SH-SY5Y (cell line): ENCODE data around the gene MRPL36.

Experiments used
- GATA2 ChIP-seq: IDR thresholded peaks from 2 replicates; pipeline ENCODE4 v1.6.1; 2011; ENCODE audit warnings: mild to moderate bottlenecking, low read depth, low read length
- GATA3 ChIP-seq: IDR thresholded peaks from 2 replicates; pipeline ENCODE4 v1.6.1; 2011; ENCODE audit warnings: low read depth, mild to moderate bottlenecking, low read length, moderate library complexity

Gene MRPL36

DNA sequence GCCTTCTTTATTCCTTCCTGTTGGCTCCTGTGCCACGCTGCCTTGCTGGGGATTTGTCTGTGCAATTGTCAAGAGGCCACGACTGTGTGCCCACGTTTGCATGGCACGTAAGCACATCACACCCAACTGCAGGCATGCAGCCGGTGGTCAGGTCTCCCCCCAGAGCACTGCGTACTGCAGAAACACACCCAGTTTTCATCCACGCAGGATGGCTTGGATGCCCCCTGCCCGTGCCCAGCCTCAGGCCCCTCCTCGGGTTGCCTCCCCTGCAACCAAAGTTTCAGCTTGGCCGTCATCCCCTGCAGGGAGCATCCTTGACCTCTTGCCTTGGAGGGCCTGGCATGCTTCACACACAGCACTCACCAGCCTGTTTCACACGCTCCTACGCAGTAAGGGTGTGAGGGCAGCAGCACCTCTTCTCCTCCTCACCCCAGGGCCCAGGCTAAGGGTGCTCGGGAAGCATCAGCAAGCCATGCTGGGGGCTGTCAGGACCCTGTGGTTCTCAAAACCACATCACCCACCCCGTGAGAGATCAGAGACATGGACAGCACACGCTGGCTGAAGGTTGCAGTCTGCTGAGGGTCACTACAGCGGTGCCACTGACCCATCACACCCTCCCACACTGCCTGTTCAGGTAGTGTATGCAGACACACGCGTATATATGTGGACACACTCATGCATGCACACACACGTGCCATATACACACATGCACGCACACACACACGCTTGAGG, 3.1 kb downstream of the MRPL36 start:
- TF ChIP-seq GATA3, result no peak
- no peak for TF ChIP-seq GATA2

DNA sequence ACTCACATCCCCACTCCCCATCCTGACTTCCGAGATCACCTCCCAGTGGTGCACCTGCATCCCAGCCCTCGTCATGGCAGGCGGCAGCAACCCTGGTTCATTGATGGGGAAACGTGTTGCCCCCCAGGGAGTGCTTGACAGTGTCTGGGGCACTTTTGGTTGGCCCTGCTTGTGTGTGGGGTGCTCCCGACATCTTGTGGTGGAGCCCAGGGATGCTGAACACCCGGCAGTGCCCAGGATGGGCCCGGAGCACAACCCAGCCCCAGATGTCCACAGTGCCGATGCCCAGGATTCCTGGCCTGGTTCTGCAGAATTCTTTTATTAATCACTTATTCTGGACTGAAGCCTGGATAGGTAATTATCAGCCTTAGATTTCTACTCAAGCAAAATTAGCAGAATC, 3.7 kb downstream of the MRPL36 start:
- TF ChIP-seq GATA2, result no peak
- TF ChIP-seq GATA3, result no peak

DNA sequence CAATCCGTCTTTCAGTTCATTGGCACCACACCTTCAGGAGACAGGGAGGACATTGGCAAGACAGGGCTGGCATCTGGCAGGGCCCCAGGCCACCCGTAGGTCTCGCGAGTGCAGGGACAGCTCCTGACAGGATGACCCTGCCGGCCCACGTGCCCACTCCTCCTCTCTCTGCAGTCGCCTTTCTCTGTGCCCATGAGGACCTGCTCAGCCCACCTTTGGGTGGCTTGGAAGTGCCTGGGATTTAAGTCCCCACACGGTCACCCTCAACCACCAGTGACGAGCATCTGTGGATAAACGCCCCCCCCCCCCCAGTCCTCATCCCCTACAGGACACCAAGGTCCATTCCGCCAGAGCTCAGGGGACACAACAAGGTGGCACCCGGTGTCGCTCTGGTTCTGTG, 4.1 kb downstream of the MRPL36 start:
- TF ChIP-seq GATA2 (no peak), GATA3 (no peak)

DNA sequence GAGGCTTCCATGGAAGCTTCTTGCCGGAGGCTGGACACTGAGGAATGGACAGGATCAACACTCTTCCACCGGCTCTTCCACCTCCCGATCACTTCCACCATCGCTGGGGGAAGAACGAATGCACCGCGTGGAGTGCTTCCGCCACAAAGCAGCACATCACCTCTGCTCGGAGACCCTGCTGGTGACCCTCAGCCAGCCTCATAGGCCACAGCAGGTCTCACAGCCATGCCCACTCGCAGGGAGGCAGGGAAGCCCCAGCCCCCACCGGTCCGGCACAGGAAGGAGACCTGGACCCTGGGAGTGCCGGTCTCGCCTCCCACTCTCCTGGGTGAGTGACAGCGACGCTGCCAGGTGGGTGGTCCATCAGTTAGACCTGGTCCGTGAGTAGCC, 4.7 kb downstream of the MRPL36 start:
- no peak for TF ChIP-seq GATA3
- no peak for TF ChIP-seq GATA2

DNA sequence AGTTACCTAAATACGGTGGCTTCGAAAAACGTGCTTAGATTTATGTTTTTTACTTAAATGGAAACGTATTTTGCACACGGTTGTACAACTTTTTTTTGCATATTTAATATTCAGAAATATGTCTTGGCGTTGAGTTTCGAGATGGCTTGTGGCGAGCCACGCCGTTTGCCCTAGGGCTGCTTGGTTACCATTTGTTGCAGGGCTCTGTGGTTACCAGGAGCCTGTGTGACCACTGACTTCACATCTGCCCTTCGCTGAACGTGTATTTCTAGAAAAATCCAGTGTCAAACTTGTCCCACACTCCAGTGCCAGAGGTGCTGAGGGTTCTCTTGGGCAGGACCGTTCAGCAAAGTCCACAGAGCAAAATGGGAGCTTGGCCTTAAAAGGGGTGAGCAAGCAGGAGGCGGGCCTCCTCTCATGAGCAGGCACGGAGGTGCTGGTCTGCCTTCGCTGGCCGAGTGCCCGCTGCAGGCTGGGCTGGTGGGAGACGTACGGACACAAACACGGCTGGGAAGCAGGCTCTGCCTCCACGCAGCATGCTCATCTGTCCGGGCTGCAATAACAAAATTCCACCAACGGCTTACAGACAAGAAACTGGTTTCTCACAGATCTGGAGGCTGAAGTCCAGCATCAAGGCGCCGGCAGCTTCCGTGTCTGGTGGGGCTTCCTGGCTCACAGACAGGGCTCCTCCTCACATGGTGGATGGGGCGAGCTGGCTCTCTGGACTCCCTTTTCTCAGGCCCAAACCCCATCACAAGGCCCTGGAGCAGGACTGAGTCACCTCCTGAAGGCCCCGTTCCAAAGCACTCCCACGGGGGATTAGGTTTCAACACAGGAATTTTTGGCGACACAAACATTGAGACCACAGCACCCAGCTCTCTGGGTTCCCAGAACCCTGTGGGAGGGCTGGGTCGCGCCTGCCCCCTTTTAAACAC, 5.4 kb downstream of the MRPL36 start:
- no peak for TF ChIP-seq GATA3

DNA sequence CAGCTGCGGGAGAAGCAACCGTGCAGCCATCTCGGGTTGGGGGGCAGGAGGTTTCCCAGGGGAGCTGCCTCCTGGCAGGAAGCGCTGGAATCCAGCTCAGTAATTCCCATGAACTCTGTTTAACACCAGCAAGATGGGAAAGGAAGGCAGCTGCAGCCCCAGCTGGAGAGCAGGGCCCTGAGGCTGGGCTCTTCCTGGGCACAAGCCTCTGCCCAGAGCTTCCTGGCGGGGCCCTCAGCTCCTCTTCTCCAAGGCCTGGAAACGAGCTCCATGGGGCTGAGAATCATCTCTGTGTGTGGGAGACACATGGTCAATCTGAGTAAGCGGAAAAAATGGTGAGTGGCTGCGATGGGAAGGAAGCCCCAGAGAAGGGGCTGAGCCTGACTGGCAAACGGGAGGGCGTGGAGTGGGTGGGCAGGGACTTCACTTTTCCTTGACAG, 6.3 kb downstream of the MRPL36 start:
- no peak for TF ChIP-seq GATA2
- TF ChIP-seq GATA3, result no peak

DNA sequence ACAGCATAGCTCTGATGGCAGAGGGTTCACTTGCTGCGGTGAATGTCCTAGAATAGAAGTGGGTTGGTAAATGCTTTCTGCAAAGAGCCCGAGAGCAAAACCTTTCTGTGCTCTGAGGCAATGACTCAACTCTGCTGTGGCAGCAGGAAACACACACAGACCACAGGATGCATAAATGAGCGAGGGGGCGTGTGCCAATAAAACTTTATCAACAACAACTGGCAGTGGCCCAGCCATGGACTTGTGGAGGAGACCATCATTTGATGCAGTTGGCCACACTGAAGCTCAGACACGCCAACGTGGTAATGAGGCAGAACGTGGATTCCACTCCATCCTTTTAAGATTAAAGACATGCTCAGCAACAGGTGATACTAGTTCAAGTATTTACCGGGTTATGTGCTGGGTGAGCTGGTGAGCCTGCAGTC, 6.8 kb downstream of the MRPL36 start:
- TF ChIP-seq GATA3 (no peak), GATA2 (no peak)

DNA sequence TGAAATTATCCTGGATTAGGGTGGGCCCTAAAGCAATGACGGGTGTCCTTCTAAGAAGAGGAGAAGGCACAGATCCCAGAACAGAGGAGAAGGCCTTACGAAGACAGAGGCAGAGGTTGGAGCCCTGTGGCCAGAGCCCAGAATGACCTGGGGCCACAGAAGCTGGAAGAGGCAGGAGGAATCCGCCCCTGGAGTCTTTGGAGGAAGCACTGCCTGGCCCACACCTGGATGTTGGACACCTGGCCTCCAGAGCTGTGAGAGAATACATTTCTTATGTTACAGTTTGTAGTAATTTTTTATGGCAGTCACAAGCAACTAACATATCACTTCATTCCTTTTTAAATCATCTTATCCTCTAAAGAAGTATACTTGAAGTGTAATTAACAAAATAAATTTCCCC, 8.5 kb downstream of the MRPL36 start:
- no peak for TF ChIP-seq GATA2
- TF ChIP-seq GATA3, result no peak

DNA sequence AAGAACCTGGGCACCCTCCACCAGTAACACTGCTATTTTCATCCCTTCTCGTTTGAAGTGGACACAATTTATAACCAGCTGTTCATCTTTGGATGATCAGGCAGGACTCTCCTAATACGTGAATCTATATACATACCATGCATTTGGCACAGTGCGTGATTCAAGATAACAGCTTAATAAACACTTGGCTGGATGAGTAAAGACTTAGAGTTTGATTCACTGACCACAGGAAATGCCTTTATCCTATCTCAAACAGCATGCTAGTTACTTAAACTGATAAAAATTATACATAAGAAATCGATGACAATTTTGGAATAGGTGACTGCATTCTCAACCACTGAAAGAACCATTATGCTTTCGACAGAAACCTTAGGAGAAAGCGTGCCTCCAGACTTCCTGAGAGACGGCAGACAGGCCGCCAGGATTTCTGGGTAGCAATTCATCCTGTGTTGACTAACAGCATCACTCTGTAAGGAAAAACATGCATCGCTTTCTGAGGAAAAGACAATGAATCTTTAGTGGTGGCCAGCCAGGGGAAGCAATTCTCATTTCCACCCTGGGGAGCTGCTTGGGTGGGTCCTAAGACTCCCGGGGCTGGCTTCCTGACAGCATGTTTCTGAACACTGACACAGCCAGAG, 9.7 kb downstream of the MRPL36 start:
- TF ChIP-seq GATA3 (no peak), GATA2 (no peak)

DNA sequence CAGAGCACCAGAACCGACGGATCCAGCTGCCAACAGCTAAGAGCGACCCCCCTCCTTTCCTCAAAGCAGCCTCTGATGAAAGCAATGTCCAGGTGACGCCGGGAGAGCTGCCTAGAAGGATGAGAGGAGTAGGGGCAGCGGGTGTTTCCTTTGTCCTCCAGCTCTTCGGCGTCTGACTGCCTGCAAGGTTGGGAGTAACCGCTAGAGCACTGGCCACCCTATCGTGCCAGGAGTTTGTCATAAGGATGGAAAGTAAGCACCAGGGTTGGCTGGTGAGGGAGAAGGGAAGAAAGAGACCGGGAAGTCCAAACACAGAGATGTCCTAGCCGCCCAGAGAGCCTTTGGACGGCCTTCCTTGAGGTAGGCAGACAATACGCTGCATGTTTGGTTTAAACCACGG, 10.8 kb downstream of the MRPL36 start:
- no peak for TF ChIP-seq GATA2
- no peak for TF ChIP-seq GATA3

DNA sequence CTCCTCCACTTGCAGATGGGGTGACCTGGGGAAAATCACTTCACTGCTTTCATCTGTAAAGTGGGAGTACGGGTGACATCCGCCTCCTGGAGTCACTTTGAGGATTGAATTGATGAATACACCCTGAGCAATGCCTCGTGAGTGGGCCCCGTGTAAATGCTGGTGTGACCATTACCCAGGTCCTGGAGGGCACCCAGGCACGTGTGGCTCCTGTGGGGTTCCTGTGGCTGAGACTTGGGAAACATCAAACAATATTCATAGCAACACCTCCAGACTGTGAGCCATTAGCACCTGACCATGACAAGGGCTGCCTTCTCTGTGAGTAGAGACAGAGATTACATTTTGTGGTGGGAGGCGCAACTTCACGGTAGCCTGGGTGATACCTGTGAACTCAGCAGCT, 11.4 kb downstream of the MRPL36 start:
- TF ChIP-seq GATA3 (no peak), GATA2 (no peak)

DNA sequence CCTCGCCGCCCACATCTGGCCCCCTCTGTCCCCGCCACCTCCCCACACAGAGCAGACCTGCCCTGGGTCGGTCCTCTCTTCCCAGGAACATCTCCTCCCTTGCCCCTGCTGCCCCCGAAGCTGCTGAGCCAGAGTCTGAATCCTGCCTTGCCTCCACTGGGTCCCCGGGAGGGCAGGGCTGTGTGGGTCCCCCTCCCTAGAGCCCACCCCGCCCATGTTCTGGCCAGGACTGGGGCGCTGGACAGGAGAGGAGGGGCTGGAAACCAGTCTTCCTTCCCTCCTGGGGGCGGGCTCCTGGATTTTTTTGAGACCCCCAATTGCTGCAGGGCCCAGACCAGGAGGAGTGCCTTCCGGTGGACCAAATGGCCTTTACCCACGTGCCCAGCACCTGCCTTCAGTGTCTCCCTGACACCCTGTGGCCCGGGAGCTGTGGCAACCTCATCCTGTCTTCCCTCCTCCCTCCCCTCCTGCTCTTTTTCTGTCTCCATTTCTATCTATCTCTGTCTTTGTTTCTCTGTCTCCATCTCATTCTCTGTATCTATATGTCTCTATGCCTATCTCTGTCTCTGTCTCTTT, 12.1 kb downstream of the MRPL36 start:
- no peak for TF ChIP-seq GATA2

DNA sequence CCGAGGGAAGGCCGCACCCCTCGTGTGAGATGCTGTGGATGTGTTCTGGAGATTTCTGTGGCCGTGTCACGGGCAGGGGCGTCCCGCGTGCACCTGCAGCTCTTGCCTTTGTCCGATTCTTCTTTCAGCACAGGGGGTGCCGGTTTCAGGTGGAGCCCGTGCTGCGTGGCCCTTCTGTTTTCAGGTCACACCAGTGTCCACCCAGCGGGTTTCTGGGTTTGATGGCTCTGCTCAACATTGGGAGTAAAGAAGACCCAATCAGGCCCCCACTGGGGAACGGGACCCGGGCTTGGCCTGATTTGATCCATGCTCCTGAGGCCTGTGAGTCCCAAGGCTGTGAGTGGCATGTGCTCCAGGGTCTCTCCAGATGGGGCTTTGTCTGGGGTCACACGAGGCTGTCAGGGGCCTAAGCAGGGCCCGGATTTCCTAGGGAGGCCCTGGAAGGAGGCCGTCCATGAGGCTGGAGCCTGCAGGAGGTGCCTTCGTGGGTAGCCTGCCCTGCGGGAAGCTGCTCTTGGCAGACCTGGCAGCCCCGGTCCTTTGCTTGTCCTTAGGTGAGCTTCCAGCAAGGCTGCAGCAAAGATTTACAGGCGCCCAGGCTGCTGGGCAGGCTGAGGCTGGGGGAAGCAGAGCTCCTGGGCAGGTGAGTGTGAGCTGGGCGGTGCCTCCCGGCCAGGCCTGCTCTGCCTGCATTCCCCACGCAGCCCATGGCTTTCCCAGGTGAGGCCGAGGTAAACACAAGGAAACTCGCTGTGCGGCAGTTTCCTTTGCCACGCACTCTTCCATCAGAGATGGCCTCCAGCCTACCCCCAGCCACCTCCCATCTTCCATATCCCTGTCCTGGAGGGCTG, 12.8 kb downstream of the MRPL36 start:
- TF ChIP-seq GATA3 (no peak), GATA2 (no peak)

DNA sequence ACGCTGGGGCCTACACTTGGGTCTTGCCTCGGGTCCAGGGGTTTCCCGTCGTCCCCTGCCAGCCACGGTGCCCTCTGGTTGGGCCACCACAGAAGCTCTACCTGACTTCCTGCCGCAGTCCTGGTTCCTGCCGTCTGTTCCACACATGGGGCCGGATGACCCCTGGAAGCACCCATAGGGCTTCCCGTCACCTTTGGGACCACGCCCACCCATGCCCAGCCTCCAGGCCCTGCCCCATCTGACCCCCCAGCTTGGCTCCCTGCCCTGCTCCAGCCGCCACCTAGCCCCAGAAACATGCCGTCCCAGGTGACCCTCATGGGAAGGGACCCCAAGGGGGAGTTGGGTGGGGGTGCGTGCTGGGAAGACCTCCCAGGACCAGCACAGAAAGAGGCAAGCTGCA, 13.7 kb downstream of the MRPL36 start:
- TF ChIP-seq GATA2 (no peak), GATA3 (no peak)
